Measurements from ENCODE around the gene MS4A4E.

The MS4A4E gene

DNA sequence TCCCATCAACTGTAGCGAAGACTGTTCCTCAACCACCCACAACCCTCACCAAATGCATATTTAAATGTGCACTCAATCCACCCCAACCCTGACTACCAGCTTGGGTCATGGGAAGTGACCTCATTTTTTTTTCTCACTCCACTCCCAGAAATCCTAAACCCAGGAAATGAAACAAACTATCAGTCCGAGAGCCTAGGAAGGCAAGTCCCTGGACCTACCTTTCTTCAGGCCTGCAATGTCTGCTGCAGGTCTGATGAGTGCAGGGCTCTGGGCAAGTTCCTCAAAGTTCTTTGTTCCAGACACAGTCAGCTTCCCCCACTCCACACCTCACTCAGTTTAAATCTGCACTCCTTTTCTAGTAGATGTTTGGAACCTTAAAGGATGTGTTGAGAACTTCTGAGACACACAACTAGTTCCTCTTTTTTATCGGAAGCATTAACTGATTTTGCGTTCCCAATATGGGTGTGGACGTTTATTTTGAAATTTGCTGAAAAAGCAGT, at the start of gene MS4A4E:
TSS of gene MS4A4E (minus strand) at position 398 of the 500 bp plus-strand sequence. CDS start 13,082 bp downstream, outside the sequence.
- TF ChIP-seq NFIC (IDR thresholded peaks at IDR 0.05): no peak
- TF ChIP-seq, protein P1, sequence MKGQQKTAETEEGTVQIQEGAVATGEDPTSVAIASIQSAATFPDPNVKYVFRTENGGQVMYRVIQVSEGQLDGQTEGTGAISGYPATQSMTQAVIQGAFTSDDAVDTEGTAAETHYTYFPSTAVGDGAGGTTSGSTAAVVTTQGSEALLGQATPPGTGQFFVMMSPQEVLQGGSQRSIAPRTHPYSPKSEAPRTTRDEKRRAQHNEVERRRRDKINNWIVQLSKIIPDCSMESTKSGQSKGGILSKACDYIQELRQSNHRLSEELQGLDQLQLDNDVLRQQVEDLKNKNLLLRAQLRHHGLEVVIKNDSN (IDR thresholded peaks at IDR 0.05): no peak
- TF ChIP-seq, protein P2, sequence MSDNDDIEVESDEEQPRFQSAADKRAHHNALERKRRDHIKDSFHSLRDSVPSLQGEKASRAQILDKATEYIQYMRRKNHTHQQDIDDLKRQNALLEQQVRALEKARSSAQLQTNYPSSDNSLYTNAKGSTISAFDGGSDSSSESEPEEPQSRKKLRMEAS (IDR thresholded peaks at IDR 0.05): no peak
- TF ChIP-seq EP300 (IDR thresholded peaks at IDR 0.05; ENCODE audit: borderline replicate concordance): no peak
- no peak for TF ChIP-seq CEBPB (IDR thresholded peaks at IDR 0.05)
- TF ChIP-seq TAF1 (IDR thresholded peaks at IDR 0.05; ENCODE audit: low read depth): no peak
- no peak for TF ChIP-seq REST (IDR thresholded peaks at IDR 0.05; ENCODE audit: low read depth)
- no peak for TF ChIP-seq YY1 (IDR thresholded peaks at IDR 0.05; ENCODE audit: low read depth)

DNA sequence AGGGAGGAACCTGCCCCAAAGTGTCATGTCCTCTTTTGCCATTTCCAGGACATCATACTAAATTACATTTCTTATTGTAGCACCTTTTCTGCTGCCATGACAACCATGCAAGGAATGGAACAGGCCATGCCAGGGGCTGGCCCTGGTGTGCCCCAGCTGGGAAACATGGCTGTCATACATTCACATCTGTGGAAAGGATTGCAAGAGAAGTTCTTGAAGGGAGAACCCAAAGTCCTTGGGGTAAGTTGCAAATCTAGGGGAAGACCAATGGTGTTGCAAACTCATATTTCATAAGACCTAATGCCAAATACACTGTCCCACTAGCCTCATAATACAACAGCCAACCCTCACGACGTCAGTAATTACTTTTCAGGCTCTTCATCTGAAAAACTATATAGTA, 49.2 kb upstream of the MS4A4E start:
- TF ChIP-seq CREB1 (IDR thresholded peaks at IDR 0.05; ENCODE audit: low read depth): no peak
- TF ChIP-seq TEAD4 (IDR thresholded peaks at IDR 0.05): no peak
- TF ChIP-seq EP300 (IDR thresholded peaks at IDR 0.05; ENCODE audit: borderline replicate concordance): no peak
- TF ChIP-seq CEBPB (IDR thresholded peaks at IDR 0.05): no peak
- no peak for TF ChIP-seq RAD21 (IDR thresholded peaks at IDR 0.05; ENCODE audit: low read depth)
- no peak for TF ChIP-seq TCF12 (IDR thresholded peaks at IDR 0.05; ENCODE audit: low read depth)
- no peak for TF ChIP-seq REST (IDR thresholded peaks at IDR 0.05; ENCODE audit: low read depth)
- TF ChIP-seq, protein P2 (IDR thresholded peaks at IDR 0.05): no peak
- TF ChIP-seq, protein P1 (IDR thresholded peaks at IDR 0.05): no peak
- TF ChIP-seq FOXM1 (IDR thresholded peaks at IDR 0.05; ENCODE audit: borderline replicate concordance, low read depth): no peak
- TF ChIP-seq TAF1 (IDR thresholded peaks at IDR 0.05; ENCODE audit: low read depth): no peak
- TF ChIP-seq YY1 (IDR thresholded peaks at IDR 0.05; ENCODE audit: low read depth): no peak
- no peak for TF ChIP-seq EGR1 (IDR thresholded peaks at IDR 0.05)
- no peak for TF ChIP-seq ZBTB7A (IDR thresholded peaks at IDR 0.05; ENCODE audit: low read depth)
- TF ChIP-seq NFIC (IDR thresholded peaks at IDR 0.05): no peak

- TF ChIP-seq ZBTB7A (IDR thresholded peaks at IDR 0.05; ENCODE audit: low read depth): no peak
Measured at GRCh38 chr11:60288531-60288930, 45.6 kb upstream of the MS4A4E start.

DNA sequence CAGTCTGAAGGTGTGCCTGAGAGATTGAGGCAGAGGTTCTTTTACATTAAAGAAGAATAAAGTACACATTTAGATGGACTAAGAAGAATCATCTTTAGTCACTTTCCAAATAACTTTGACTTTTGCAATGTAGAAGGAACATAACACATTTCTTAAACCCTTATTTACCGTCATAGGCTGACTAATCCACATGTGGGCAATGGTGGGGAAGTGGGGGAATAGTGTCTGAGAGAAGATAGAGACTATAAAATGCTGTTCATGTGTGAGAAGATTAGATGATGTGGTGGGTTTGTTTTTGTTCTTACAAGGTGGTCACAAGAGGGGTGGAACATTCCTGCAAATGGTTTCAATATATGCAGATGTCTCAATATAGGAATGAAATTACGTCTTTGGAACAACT, 39.3 kb upstream of the MS4A4E start:
- no peak for TF ChIP-seq EP300 (IDR thresholded peaks at IDR 0.05; ENCODE audit: borderline replicate concordance)
- TF ChIP-seq, protein P1 (IDR thresholded peaks at IDR 0.05): no peak
- TF ChIP-seq, protein P2 (IDR thresholded peaks at IDR 0.05): no peak
- TF ChIP-seq CEBPB (IDR thresholded peaks at IDR 0.05): no peak
- TF ChIP-seq CREB1 (IDR thresholded peaks at IDR 0.05; ENCODE audit: low read depth): no peak
- TF ChIP-seq RAD21 (IDR thresholded peaks at IDR 0.05; ENCODE audit: low read depth): no peak
- TF ChIP-seq TCF12 (IDR thresholded peaks at IDR 0.05; ENCODE audit: low read depth): no peak
- TF ChIP-seq REST (IDR thresholded peaks at IDR 0.05; ENCODE audit: low read depth): no peak
- TF ChIP-seq TEAD4 (IDR thresholded peaks at IDR 0.05): no peak
- no peak for TF ChIP-seq FOXM1 (IDR thresholded peaks at IDR 0.05; ENCODE audit: borderline replicate concordance, low read depth)
- no peak for TF ChIP-seq NFIC (IDR thresholded peaks at IDR 0.05)
- no peak for TF ChIP-seq EGR1 (IDR thresholded peaks at IDR 0.05)
